OCI-LY7 (cell line): ENCODE measurements around the gene VPS13D. TPM values are rescaled to one million over a fixed set of nuclear protein-coding genes. Genes with fewer than 3 reads are reported as not detected.

Source experiments
- BruUV-seq: library from RNA; stranded (reverse); fragments of 400-500 nt; replicated peaks from 2 replicates; lab custom pipeline; 2021; lab: Mats Ljungman, UMichigan
- CTCF ChIA-PET: fragments of 300-600 bp; sonication (Branson Sonifier 250); formaldehyde crosslinking; loops from one replicate; lab custom pipeline; 2022; ENCODE audit warnings: antibody characterized with exemption; ENCODE audit not compliant: unreplicated experiment; lab: Charles Lee
- POLR2A ChIA-PET: fragments of 300-600 bp; sonication (Branson Sonifier 250); formaldehyde crosslinking; loops from one replicate; lab custom pipeline; 2022; ENCODE audit warnings: antibody characterized with exemption; lab: Charles Lee
- DNase-seq: peaks from one replicate; pipeline ENCODE4 v3.0.0-alpha.2; 2015; ENCODE audit warnings: low spot score
- H2AFZ ChIP-seq: fragments of 200-600 bp; sonication (generic), shearing (Covaris generic); 2 replicates; pipeline ENCODE4 v1.6.1; 2014; ENCODE audit warnings: mild to moderate bottlenecking, antibody characterized with exemption, low read length, moderate library complexity
- H3K27ac ChIP-seq: fragments of 200-600 bp; sonication (generic); 2 replicates; pipeline ENCODE4 v1.5.1; 2014; ENCODE audit warnings: mixed run types, low read depth, mild to moderate bottlenecking, moderate library complexity, low read length, inconsistent platforms; ENCODE audit not compliant: poor library complexity, severe bottlenecking
- H3K36me3 ChIP-seq: fragments of 200-600 bp; sonication (generic); 2 replicates; pipeline ENCODE4 v1.6.1; 2014; ENCODE audit warnings: mild to moderate bottlenecking, antibody characterized with exemption, low read length, moderate library complexity, mixed read lengths; ENCODE audit not compliant: insufficient read depth
- H3K4me1 ChIP-seq: fragments of 200-600 bp; sonication (generic); 2 replicates; pipeline ENCODE4 v1.5.1; 2014; ENCODE audit warnings: mild to moderate bottlenecking, low read length; ENCODE audit not compliant: insufficient read depth, poor library complexity, severe bottlenecking
- H3K4me2 ChIP-seq: fragments of 200-600 bp; sonication (generic); 2 replicates; pipeline ENCODE4 v1.6.1; 2014; ENCODE audit warnings: mild to moderate bottlenecking, low read length
- H3K4me3 ChIP-seq: fragments of 200-600 bp; sonication (generic); 2 replicates; pipeline ENCODE4 v1.5.1; 2014; ENCODE audit warnings: mild to moderate bottlenecking, low read depth, low read length; ENCODE audit not compliant: poor library complexity, severe bottlenecking
- H3K79me2 ChIP-seq: fragments of 200-600 bp; sonication (generic); 2 replicates; pipeline ENCODE4 v1.6.1; 2016; ENCODE audit warnings: low read depth, mild to moderate bottlenecking, low read length, moderate library complexity, mixed read lengths; ENCODE audit not compliant: insufficient read depth
- H3K9me2 ChIP-seq: fragments of 200-600 bp; sonication (generic); 2 replicates; pipeline ENCODE4 v1.6.1; 2016; ENCODE audit warnings: mild to moderate bottlenecking, low read length, mixed read lengths; ENCODE audit not compliant: insufficient read depth
- H3K9me3 ChIP-seq: fragments of 200-600 bp; sonication (generic); 2 replicates; pipeline ENCODE4 v1.6.1; 2014; ENCODE audit warnings: mild to moderate bottlenecking, mixed run types, low read length, mixed read lengths
- H4K20me1 ChIP-seq: fragments of 200-600 bp; sonication (generic); 2 replicates; pipeline ENCODE4 v1.6.1; 2014; ENCODE audit warnings: mild to moderate bottlenecking, antibody characterized with exemption, low read length, moderate library complexity, mixed read lengths; ENCODE audit not compliant: insufficient read depth
- EZH2phosphoT487 ChIP-seq: fragments of 200-600 bp; sonication (generic); IDR thresholded peaks from 2 replicates; pipeline ENCODE4 v1.6.1; 2018; ENCODE audit warnings: low read depth, borderline replicate concordance, mild to moderate bottlenecking, mixed run types, antibody characterized with exemption, low read length, moderate library complexity, mixed read lengths
- intact Hi-C: fragments of 100-400 bp; cut with micrococcal nuclease; formaldehyde crosslinking; loops from one replicate; pipeline ENCODE4 v1.10.0; 2022; ENCODE audit not compliant: unreplicated experiment
- total RNA-seq, 2 experiments: library from RNA; depleted of rRNA in 1 of 2; stranded (reverse); fragments of >200 nt in 1 of 2; shearing (Covaris generic) in 1 of 2; gene quantifications; 2 replicates each; pipeline ENCODE4 v1.2.3, GENCODE V29; 2014 to 2022
- TF ChIP-seq, protein P1 (sequence below): fragments of 200-600 bp; sonication (generic); conservative IDR thresholded peaks from 2 replicates; pipeline ENCODE4 v1.5.1; 2014; ENCODE audit warnings: mild to moderate bottlenecking, antibody characterized with exemption, low read length, moderate library complexity, mixed read lengths

Gene VPS13D
- total RNA-seq, 2 experiments from 2014 or later, result 23.9 to 39.2 TPM

GRCh38 chr1:12356004-12356890 lies 126.4 kb downstream of the VPS13D start:
- Histone ChIP-seq H3K4me1 (no peaks in the 10 kb centered on the region), H2AFZ (no peak overlapping the region), H3K79me2 (no peaks in the 10 kb centered on the region), H3K27ac (no peak overlapping the region), H3K4me2 (no peak overlapping the region), H3K9me3 (no peaks in the 10 kb centered on the region), H3K4me3 (no peak overlapping the region), H3K36me3 (peaks cover 51% of the 10 kb centered on the region), H3K9me2 (no peaks in the 10 kb centered on the region), H4K20me1 (no peaks in the 10 kb centered on the region)
- intact Hi-C loops, result no loop called here
- no peak for TF ChIP-seq EZH2phosphoT487
- ChIA-PET POLR2A (interaction anchor here (0.6 to 0.7 kb wide), 2 partner anchors 18 to 119 kb away, joined by 3 read pairs; no protein-coding TSS in a partner anchor), CTCF (no interaction called here)
- no peak for DNase-seq
- BruUV-seq, result no TSS peak

DNA sequence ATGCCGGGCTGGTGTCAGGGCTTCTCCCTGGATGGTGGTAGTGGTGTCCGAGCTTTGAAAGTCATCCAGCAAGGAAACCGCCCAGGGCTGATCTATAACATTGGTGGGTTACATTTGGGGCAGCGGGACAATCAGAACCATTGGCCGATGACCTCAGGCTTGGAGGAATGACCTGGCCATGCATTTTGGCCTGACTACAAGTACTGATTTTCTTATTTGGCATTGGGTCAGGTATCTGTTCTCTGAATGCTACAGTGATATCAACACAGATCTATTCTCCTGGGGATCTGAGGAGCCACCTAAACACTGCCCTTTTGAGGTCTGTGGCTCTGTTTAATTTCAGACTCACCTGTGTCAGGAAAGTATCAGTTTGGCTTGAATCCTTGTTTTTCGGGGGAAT lies 128.7 kb downstream of the VPS13D start:
- ChIA-PET CTCF (no interaction called here), POLR2A (no interaction called here)
- Histone ChIP-seq H3K36me3 (peaks cover 65% of the 10 kb centered on the region), H3K4me1 (no peaks in the 10 kb centered on the region), H3K9me2 (no peaks in the 10 kb centered on the region), H4K20me1 (no peaks in the 10 kb centered on the region), H3K27ac (no peak overlapping the region), H3K4me3 (no peak overlapping the region), H3K9me3 (no peaks in the 10 kb centered on the region), H2AFZ (no peak overlapping the region), H3K4me2 (no peak overlapping the region), H3K79me2 (no peaks in the 10 kb centered on the region)
- no TSS peak for BruUV-seq
- DNase-seq, result no peak
- intact Hi-C loops, result no loop called here
- TF ChIP-seq EZH2phosphoT487, result no peak
- TF ChIP-seq, protein P1, sequence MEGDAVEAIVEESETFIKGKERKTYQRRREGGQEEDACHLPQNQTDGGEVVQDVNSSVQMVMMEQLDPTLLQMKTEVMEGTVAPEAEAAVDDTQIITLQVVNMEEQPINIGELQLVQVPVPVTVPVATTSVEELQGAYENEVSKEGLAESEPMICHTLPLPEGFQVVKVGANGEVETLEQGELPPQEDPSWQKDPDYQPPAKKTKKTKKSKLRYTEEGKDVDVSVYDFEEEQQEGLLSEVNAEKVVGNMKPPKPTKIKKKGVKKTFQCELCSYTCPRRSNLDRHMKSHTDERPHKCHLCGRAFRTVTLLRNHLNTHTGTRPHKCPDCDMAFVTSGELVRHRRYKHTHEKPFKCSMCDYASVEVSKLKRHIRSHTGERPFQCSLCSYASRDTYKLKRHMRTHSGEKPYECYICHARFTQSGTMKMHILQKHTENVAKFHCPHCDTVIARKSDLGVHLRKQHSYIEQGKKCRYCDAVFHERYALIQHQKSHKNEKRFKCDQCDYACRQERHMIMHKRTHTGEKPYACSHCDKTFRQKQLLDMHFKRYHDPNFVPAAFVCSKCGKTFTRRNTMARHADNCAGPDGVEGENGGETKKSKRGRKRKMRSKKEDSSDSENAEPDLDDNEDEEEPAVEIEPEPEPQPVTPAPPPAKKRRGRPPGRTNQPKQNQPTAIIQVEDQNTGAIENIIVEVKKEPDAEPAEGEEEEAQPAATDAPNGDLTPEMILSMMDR, result no peak

DNA sequence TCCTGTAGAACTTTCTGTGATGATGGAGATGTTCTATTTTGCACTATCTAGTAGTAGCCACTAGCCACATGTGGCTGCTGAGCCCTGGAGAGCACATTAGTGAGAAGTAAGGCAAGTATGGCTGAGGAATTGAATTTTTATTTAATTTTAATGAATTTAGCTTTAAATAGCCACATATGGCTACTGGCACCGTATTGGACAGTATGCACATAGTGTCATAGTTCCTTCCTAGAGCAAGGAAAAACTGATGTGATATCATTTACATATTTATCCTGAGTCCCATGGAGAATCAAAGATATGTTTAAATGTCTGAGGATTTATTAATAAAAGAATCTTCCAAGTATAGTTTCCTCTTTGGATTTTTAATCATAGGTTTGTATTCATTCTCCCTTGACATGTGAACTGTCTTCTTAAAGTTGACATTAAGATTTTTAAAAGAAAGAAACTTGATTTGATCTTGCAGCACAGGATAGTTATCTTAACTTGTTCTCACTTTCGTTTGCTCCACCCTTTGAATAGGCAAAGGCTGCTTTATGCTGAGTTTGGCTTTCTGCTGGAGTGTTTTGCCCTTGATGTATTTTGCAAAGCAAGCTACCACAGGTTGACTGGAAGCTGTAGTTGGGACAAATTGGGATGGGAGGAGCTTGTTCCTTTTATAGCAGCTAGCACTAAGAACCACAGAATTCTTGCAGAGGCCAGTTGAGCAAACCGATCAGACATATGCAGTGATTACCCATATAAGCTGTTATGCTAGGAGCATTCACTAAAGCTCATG lies 129.7 kb downstream of the VPS13D start:
- no peaks in the 10 kb centered on the region for H4K20me1 ChIP-seq
- H3K4me1 ChIP-seq, result no peaks in the 10 kb centered on the region
- BruUV-seq, result no TSS peak
- no peak overlapping the region for H3K4me2 ChIP-seq
- no peak overlapping the region for H3K4me3 ChIP-seq
- H3K9me2 ChIP-seq, result no peaks in the 10 kb centered on the region
- H3K9me3 ChIP-seq, result no peaks in the 10 kb centered on the region
- intact Hi-C loops, result no loop called here
- H3K36me3 ChIP-seq, result peaks cover 64% of the 10 kb centered on the region
- ChIA-PET POLR2A (interaction anchor here (0.6 kb wide), 1 partner anchor 257 kb away, joined by 3 read pairs; no protein-coding TSS in a partner anchor), CTCF (no interaction called here)
- no peaks in the 10 kb centered on the region for H3K79me2 ChIP-seq
- TF ChIP-seq, protein P1, result no peak
- no peak for TF ChIP-seq EZH2phosphoT487
- no peak overlapping the region for H2AFZ ChIP-seq
- DNase-seq, result no peak
- H3K27ac ChIP-seq, result no peak overlapping the region
